HG03442 (cell line): ENCODE results near the gene PPP1R13L.
"Not testable (repeated sequence)": the region's sequence is repeated elsewhere in the genome, so short reads cannot be mapped to it uniquely, and the experiment has no call there.

Experiments
- ATAC-seq: cut with Tn5 transposase; IDR thresholded peaks from one replicate; pipeline ENCODE4 v1.9.1; 2021; ENCODE audit warnings: mild to moderate bottlenecking, moderate library complexity; ENCODE audit not compliant: unreplicated experiment

The PPP1R13L gene

GRCh38 chr19:45348367-45349125, 56.3 kb downstream of the PPP1R13L start:
- ATAC-seq, result no peak

- no peak for ATAC-seq
These were observed 57.1 kb downstream of the PPP1R13L start for GRCh38 chr19:45347570-45348366.

- ATAC-seq, result no peak
These were observed 58.4 kb downstream of the PPP1R13L start for GRCh38 chr19:45346449-45346848.

GRCh38 chr19:45345506-45345860, 59.4 kb downstream of the PPP1R13L start:
- no peak for ATAC-seq

GRCh38 chr19:45344621-45345505, 60.0 kb downstream of the PPP1R13L start:
- no peak for ATAC-seq

- ATAC-seq, result no peak
These were observed 62.0 kb downstream of the PPP1R13L start for GRCh38 chr19:45342911-45343310.

- no peak for ATAC-seq
These were observed 63.9 kb downstream of the PPP1R13L start for GRCh38 chr19:45340899-45341453.

- no peak for ATAC-seq
These were observed 64.5 kb downstream of the PPP1R13L start, which contains the start of gene KLC3 for GRCh38 chr19:45340232-45340898. KLC3 (plus strand) TSS chr19:45340750; CDS start chr19:45345542, 4,792 bp downstream.

- no peak for ATAC-seq
These were observed 65.2 kb downstream of the PPP1R13L start for GRCh38 chr19:45339629-45340028.

GRCh38 chr19:45336696-45337251, 68.1 kb downstream of the PPP1R13L start:
- ATAC-seq, result no peak

GRCh38 chr19:45334881-45335280, 70.0 kb downstream of the PPP1R13L start:
- not testable (repeated sequence) for ATAC-seq

- ATAC-seq, result no peak
These were observed 71.1 kb downstream of the PPP1R13L start for GRCh38 chr19:45333609-45334303.

- no peak for ATAC-seq
These were observed 73.5 kb downstream of the PPP1R13L start for GRCh38 chr19:45331411-45331810.
